Caki2 (cell line): ENCODE data around the gene DOCK2. TPM values are rescaled to one million over a fixed set of nuclear protein-coding genes. Genes with fewer than 3 reads are reported as not detected.
"Not testable (repeated sequence)": the region's sequence is repeated elsewhere in the genome, so short reads cannot be mapped to it uniquely, and the experiment has no call there.

ENCODE experiments used
- DNase-seq: peaks from one replicate; pipeline ENCODE4 v3.0.0-alpha.2; 2015; ENCODE audit warnings: low read depth
- in situ Hi-C: cut with HindIII; loops from 2 replicates; pipeline ENCODE4 v1.10.0; 2016; ENCODE audit warnings: low sequenced_read_pairs, low pct_unique_long_range_greater_than_20kb, mixed read lengths
- total RNA-seq: library from RNA; depleted of rRNA; stranded (reverse); fragments of >200 nt; shearing (Covaris generic); gene quantifications from 2 replicates; pipeline ENCODE4 v1.2.3, GENCODE V29; 2014; ENCODE audit warnings: low replicate concordance

The DOCK2 gene
- total RNA-seq, 1 experiment from 2014 or later: 40.4 TPM

DNA sequence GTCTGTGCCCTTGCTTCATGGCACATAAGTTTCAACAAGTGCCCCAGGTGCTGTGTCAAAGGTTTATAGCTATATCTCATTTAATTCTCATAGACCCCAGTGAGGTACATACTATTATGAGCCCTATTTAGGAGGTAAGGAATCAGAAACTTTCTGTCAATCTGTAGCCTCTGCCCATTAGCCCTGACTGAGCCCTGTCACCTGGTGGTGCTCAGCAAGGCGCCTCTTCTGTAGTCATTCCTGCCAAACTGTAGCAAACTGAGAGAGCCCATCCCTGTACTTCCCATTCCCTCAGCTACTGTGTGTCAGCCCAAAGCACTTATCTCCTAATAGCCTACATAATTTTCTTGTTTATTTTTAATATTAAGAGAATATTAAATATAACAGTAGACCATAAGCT is 422.1 kb downstream of the DOCK2 start:
- in situ Hi-C loops: no loop called here
- DNase-seq: no peak

DNA sequence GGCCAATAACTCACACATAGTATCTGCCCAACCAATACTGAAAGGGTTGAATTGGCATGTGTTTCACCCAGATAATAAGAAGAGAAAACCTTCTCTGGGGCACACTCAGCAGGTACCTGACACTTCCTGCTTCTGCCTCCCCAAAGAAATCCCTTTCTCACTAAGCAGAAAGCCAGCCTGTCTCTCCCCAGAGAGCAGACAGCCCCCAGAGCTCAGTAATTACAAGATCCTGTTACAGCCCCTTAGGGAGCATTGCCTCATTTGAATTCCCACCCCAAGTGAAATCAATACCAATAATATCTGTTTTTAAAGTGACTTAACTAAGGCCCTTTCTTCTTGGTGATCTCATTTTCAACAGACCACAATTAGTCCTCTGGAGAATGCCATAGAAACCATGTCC is 430.1 kb downstream of the DOCK2 start:
- DNase-seq: no peak
- in situ Hi-C loops: no loop called here

DNA sequence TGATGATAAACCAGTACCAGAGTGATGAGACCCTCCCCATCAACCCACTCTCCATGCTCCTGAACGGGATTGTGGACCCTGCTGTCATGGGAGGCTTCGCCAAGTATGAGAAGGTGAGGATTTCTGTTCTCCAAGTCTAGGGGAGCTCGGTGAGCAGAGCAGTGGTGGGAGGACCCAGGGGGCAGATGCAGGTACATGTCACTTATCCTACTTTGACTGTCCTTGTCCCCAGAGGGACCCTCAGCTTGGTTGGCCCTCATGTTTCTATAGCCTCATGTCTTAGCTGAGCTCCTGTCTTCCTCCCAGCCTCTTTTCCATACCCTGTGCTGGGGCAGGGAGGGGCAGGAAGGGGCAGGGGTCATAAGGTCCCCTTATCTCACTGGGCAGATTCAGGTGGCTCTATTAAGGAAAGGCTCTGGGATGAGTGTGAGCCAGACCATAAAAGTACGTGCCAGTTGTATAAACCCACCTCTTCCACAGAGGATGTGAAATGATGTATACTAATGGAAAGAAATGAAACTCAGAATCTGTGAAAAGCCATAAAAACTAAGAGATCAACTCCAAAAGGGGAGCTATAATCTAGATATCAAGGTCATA is 430.6 kb downstream of the DOCK2 start:
- in situ Hi-C loops: no loop called here
- no peak for DNase-seq

DNA sequence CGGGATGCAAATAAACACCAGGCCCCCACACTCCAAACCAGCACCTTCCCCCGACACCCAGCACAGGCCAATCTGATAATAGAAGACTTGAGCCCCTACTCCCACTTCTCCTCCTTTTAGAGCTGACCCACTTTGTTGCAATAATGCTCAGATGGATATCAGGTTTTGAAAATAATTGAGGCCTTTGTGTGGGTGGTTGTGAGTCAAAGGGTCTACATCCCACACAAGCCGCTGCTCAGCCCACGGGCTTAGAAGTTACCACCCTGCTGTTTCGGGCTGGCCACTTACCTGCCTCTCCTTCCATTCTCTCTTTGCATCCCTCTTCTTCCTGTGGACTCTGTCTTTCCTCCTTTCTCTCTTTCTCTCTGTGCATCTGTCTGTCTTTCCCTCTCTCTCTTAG is 432.4 kb downstream of the DOCK2 start:
- in situ Hi-C loops: no loop called here

DNA sequence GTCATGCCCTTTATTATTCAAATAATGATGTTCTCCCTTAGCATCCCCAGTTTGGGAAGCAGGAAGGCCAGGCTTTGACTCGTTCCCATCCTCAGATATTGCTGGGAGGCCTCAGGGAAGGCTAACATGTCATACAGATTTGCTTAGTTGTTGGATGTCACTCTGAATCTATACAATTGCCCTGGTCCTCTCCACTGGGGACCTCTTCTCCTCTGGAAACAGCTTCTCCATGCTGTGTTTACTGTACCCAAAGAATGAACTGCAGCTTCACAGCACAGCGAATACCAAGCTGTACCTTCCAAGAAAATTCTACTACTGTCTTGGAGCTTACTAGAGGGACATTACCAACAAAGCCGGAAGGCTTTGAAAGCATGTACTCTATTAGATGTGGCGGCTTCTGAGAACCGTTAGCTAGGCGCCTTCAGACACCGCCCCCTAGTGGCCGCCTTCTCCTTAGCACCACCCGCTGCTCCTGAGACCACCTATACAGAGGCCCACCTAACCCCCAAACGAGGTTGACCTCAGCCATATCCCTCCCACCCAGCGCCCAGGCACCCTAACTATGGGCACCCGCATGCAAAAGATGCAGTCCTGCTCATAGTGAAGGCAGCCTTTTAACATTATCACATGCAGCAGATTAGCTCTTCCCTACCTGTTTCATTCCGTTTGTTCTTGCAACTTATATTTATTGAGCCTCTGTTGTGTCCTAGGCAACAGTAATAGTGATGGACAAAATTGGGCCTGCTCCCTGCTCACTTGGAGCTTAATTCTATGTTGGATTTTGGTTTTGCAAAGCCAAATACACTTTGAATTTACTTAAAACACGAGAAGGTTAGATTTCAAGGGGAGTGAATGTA is 433.7 kb downstream of the DOCK2 start:
- in situ Hi-C loops: no loop called here
- DNase-seq: no peak

More for the DNA sequence above, 432.4 kb downstream of the DOCK2 start:
- DNase-seq: no peak

DNA sequence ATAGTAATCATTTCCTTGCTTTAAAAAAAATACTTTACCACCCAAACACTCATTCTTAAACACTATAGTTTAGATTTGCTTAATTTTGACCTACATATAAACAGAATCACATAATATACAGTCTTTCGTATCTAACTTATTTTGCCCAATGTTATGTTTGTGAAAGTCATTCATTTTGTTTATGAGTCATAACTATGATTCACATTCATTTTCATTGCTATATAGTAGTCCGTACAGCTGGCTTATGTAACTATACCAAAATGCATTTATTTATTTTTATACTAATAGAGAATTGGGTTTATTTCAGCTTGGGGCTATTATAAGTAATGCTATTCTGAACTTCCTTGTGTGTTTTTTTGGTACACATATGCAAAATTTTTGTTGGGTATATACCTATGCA is 434.7 kb downstream of the DOCK2 start:
- in situ Hi-C loops: no loop called here
- no peak for DNase-seq

DNA sequence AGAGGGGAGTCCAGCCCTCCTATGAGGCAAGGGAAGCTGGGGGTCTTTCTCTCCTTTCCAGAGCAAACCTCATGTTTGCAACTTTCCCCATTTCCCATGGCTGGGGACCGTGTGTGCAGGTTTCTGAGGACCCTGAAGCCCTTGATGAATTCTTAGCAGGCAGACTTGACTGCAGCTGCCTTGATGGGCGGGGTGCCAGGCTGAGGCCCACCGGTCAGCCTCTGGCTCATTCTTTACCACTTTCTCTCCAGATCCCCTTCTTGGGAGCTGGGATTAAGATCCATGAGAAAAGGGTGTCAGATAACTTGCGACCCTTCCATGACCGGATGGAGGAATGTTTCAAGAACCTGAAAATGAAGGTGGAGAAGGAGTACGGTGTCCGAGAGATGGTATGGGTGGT is 438.6 kb downstream of the DOCK2 start:
- in situ Hi-C loops: no loop called here
- no peak for DNase-seq

DNA sequence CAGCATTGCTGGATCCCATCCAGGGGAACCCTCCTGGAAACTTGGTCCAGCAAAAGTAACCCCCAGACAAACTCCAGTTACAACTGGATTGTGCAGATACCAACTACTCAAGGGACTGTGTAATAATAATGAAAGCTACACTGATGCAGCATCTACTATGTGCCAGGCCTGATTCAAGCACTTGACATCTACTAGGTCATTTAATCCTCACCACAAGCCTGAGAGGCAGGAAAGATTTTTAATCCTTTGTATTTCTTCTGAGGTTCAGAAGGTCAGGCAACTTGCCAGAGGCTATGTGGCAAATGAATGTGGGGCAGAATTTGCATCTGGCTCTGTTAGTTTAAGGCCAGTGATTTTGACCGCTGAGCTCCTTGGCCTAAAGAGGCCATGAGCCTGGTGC is 439.1 kb downstream of the DOCK2 start:
- no peak for DNase-seq
- in situ Hi-C loops: no loop called here

DNA sequence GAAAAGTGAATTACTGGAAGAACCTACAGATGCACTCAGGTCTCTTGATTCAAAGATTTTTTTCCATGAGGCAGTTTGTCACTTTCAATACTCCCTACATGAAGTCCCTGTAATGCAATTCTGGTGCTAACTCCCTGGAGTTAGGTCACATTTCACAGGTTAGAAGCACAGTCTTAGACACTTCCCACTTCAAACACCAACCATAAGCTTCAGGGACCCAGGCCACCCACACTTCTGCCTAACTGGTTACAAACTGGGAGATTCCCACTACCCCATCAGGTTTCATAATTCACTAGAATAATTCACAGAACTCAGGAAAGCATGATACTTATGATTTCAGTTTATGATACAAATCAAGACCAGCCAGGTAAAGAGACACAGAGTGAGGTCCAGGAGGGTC is 439.7 kb downstream of the DOCK2 start:
- DNase-seq: no peak
- in situ Hi-C loops: no loop called here

DNA sequence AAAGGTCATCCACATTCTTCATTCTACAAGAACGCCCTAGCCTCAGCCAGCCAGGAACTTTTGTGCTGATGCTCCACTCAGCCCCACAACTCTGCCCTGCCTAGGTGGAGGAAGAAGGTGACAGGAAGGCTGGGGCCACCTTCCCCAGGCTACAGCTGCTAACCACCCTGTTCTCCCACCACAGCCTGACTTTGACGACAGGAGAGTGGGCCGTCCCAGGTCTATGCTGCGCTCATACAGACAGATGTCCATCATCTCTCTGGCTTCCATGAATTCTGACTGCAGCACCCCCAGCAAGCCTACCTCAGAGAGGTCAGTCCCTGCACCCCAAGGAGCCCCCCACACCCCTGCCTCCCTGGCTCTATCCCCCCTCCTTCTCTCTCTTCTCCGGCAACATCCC is 440.5 kb downstream of the DOCK2 start:
- DNase-seq: no peak
- in situ Hi-C loops: no loop called here

DNA sequence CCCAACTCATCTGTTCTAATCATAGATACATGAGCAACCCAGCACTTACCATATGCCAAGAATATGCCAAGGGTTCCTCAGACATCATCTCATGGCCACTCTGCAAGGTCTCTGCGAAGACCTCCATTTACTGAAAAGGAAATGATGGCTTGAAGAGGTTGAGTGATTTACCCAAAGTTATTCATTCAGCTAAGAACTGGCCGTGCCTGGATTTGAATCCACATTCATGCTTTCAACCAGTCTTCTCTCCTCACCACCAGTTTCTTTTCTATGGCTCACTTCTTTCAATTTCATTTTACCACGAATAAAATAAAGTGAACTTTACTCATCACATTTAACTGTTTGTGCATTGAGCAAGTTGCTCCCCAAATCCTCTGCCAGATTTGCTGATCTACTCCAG is 441.4 kb downstream of the DOCK2 start:
- in situ Hi-C loops: no loop called here
- DNase-seq: no peak

DNA sequence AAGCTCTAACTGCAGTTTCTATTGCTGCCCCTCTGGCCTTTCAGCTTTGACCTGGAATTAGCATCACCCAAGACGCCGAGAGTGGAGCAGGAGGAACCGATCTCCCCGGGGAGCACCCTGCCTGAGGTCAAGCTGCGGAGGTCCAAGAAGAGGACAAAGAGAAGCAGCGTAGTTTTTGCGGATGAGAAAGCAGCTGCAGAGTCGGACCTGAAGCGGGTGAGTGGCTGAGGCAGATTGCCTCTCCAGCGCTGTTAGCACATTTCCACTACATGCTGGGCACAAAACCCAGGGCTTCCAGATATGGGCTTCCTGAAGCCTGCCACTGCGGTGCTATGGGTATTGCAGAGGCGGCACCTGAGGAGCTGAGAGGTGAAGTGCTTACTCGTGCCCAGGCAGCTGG is 441.9 kb downstream of the DOCK2 start:
- in situ Hi-C loops: no loop called here
- no peak for DNase-seq

DNA sequence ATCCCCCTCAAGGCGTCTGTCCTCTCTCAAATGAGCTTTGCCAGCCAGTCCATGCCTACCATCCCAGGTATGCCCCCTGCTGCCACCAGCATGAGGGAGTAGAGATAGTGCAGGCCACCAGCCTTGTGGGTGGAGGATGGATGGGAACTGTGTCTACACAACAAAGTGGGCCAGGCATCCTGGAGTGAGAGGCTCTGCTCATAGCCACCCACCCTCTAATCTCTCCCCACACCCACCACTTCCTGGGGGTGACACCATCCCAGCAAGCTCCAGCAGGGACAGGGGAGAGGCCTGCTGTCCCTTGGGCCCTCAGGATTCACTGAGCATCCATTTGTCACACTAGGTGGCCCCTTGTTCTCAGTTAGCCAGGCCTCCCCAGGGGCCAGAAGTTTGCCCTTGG is 443.1 kb downstream of the DOCK2 start:
- DNase-seq: no peak
- in situ Hi-C loops: no loop called here

DNA sequence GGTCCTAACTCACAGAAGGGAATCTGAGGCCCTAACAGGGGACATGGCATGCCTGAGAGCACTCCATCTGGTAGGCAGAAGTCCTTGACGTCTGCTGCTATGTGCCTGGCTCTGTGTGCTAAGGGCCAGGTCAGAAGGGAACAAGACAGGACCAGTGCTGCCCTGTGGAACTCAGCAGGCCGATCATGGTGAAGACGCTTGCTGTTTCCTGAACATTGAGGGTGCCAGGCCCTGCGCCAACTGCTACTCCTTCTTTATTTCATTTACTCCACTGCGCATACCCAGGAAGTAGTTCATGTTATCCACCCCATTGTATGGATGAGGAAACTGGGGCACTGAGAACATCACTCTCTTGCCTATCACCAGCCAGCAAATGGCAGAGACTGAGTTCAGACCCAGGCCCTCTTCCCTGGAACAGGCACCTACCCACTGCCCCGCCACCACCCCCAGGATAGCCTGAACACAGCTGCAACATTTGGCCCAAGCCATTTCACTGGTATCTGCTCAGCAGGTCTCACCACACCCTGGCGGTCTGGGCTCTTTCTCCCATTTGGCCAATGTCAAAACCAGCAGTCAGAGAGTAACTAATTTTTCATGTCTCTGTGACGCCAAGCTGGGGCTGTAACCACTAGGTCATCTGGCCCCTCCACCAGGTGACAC is 443.8 kb downstream of the DOCK2 start:
- no peak for DNase-seq
- in situ Hi-C loops: no loop called here

DNA sequence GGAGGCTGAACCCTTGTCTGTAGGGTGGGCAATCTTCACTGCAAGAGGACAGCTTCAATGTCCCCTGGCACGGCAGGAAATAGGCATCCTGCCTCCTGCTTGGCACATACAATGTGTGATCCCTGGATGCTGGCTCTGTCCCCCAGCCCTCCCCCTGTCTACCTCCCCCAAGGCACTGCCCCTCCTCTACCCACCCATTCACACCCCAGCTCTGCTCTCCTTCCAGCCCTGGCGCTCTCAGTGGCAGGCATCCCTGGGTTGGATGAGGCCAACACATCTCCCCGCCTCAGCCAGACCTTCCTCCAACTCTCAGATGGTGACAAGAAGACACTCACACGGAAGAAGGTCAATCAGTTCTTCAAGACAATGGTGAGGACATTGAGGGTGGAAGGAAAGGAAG is 444.5 kb downstream of the DOCK2 start:
- in situ Hi-C loops: no loop called here

DNA sequence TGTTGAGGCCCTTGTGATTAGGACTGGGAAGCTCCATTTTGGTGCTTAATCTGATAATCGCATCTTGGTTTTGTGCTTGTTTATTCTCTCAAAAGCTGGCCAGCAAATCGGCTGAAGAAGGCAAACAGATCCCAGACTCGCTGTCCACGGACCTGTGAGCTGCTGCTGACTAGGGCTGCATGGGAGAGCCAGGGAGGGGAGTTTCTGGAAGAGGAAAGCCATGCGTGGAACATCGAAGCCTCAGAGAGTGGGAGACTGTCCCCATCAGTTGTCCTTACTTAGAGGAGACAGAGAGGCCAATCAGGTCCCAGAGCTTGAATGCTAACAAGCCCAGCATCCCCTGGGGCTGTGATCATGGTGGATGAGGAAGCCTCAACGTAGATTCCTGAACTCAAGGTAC is 445.6 kb downstream of the DOCK2 start:
- DNase-seq: no peak
- in situ Hi-C loops: no loop called here

More for the DNA sequence above, 444.5 kb downstream of the DOCK2 start:
- no peak for DNase-seq

DNA sequence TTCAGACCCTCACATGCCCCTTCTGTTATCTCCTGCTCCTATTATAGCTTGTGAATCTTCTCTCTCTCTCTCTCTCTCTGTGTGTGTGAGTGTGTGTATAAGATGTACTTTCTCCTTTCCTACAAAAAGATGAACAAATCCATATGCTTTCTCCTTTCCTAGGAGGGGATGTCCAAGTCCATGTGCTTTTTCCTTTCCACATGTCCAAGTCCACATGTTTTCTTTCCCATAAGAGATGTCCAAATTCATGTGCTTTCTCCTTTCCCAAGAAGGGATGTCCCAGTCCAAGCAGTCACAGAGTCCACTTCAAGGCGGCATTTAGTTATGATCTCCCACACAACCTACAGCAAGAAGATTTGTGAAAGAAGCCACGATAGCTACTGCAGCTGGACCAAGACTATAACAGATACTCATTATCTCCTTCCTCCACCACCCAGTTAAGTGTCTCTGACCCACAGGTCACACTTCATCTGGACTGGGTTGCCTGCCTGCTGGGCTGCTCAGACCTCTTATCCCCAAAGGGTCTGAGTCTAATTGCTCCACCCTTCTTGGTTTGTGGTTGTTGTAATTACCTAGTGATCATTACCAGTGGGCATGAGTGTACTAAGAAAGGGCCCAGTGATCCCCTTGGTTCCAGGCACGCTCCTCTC is 450.2 kb downstream of the DOCK2 start:
- DNase-seq: no peak
- in situ Hi-C loops: no loop called here

DNA sequence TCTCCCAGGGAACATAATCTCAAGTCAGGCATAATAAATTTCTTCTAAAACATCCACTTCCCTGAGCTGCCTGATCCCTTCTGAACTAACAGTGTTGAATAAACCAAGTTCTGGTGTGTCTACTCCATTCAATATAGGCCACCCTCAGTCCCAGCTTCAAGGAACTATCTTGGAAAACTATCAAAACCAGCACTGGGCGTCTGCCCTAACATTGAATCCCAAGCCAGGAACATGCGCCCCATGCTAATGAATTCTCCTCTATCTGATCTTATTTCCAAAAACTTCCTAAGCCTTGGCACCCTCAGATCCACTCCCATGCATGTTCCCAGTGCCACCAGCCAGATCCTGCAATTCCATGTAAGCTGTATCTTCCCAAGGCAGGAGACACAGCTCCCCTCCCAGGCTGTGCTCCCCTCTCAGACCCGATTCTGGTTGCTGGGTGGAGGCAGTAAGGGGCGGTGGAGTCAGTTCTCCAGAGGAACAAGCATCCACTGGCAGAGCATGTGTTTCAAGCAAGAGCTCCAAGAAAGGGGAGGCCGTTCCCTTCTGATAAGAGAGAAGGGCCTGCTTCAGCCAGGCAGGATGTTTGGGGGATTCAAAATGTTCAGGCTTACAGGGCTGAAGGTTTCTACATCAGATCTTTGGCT is 455.5 kb downstream of the DOCK2 start:
- in situ Hi-C loops: no loop called here
- no peak for DNase-seq

DNA sequence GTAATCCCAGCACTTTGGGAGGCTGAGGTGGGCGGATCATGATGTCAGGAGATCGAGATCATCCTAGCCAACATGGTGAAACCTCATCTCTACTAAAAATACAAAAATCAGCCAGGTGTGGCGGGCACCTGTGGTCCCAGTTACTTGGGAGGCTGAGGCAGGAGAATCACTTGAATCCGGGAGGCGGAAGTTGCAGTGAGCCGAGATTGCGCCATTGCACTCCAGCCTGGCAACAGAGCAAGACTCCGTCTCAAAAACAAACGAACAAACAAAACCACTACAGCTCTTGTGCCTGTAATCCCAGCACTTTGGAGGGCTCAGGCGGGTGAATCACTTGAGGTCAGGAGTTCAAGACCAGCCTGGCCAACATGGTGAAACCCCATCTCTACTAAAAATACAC is 457.3 kb downstream of the DOCK2 start:
- DNase-seq, in situ Hi-C loops: not testable (repeated sequence)
